Loucy (cell line): ENCODE results near the gene SOCS6.
"Not testable (repeated sequence)": the region's sequence is repeated elsewhere in the genome, so short reads cannot be mapped to it uniquely, and the experiment has no call there.

ENCODE experiments used
- H2AFZ ChIP-seq: fragments of 200-600 bp; sonication (generic); 2 replicates; pipeline ENCODE4 v1.6.0; 2016; ENCODE audit warnings: antibody characterized with exemption, mild to moderate bottlenecking, low read length, moderate library complexity
- H3F3A ChIP-seq: fragments of 200-600 bp; 2 replicates; pipeline ENCODE4 v1.6.0; 2016; ENCODE audit warnings: antibody characterized with exemption, low read depth, mild to moderate bottlenecking
- H3K27me3 ChIP-seq: fragments of 200-600 bp; sonication (generic); 2 replicates; pipeline ENCODE4 v1.6.1; 2014; ENCODE audit warnings: low read length, mild to moderate bottlenecking; ENCODE audit not compliant: insufficient read depth, poor library complexity, severe bottlenecking
- H3K36me3 ChIP-seq: fragments of 200-600 bp; sonication (generic); 2 replicates; pipeline ENCODE4 v1.6.1; 2016; ENCODE audit warnings: low read length; ENCODE audit not compliant: insufficient read depth
- H3K4me1 ChIP-seq: fragments of 200-600 bp; sonication (generic); 2 replicates; pipeline ENCODE4 v1.5.1; 2014; ENCODE audit warnings: low read length, mild to moderate bottlenecking; ENCODE audit not compliant: insufficient read depth, poor library complexity, severe bottlenecking
- H3K4me2 ChIP-seq: fragments of 200-600 bp; sonication (generic); 2 replicates; pipeline ENCODE4 v1.6.0; 2014; ENCODE audit warnings: antibody characterized with exemption, low read length, low read depth, mild to moderate bottlenecking; ENCODE audit not compliant: poor library complexity, severe bottlenecking
- H3K4me3 ChIP-seq: fragments of 200-600 bp; sonication (generic); 2 replicates; pipeline ENCODE4 v1.5.1; 2014; ENCODE audit warnings: low read length, mild to moderate bottlenecking, mixed read lengths; ENCODE audit not compliant: poor library complexity, severe bottlenecking
- H3K79me2 ChIP-seq: fragments of 200-600 bp; sonication (generic); 2 replicates; pipeline ENCODE4 v1.6.1; 2014; ENCODE audit warnings: low read length; ENCODE audit not compliant: insufficient read depth
- H3K9ac ChIP-seq: fragments of 200-600 bp; sonication (generic); 2 replicates; pipeline ENCODE4 v1.6.0; 2014; ENCODE audit warnings: mild to moderate bottlenecking, low read depth, low read length, moderate library complexity; ENCODE audit not compliant: poor library complexity, severe bottlenecking
- H3K9me2 ChIP-seq: fragments of 200-600 bp; sonication (generic); replicated peaks from 2 replicates; pipeline ENCODE4 v1.6.1; 2016; ENCODE audit warnings: low read depth, low read length, mixed read lengths
- H3K9me3 ChIP-seq: fragments of 200-600 bp; sonication (generic); 2 replicates; pipeline ENCODE4 v1.6.1; 2014; ENCODE audit warnings: mild to moderate bottlenecking, antibody characterized with exemption, low read length, low read depth; ENCODE audit not compliant: insufficient read depth
- H4K20me1 ChIP-seq: fragments of 200-600 bp; sonication (generic); 2 replicates; pipeline ENCODE4 v1.6.0; 2014; ENCODE audit warnings: antibody characterized with exemption, low read length, mild to moderate bottlenecking; ENCODE audit not compliant: insufficient read depth, poor library complexity, severe bottlenecking
- EZH2phosphoT487 ChIP-seq: fragments of 200-600 bp; IDR thresholded peaks from 2 replicates; pipeline ENCODE4 v1.6.1; 2018; ENCODE audit warnings: antibody characterized with exemption, mild to moderate bottlenecking, moderate library complexity, borderline replicate concordance
- TF ChIP-seq, protein P1 (sequence below): fragments of 200-600 bp; sonication (generic); conservative IDR thresholded peaks from 2 replicates; pipeline ENCODE4 v1.5.1; 2014; ENCODE audit warnings: mild to moderate bottlenecking, antibody characterized with exemption, low read length

The SOCS6 gene

GRCh38 chr18:70249118-70249517 lies 39.7 kb upstream of the SOCS6 start:
- Histone ChIP-seq H2AFZ (no peak overlapping the region), H3K4me2 (no peak overlapping the region), H3K27me3 (no peaks in the 10 kb centered on the region), H3K9me2 (no peaks in the 10 kb centered on the region; the same call in 1 of the 2 replicates), H3K9me3 (no peaks in the 10 kb centered on the region), H4K20me1 (no peaks in the 10 kb centered on the region), H3K36me3 (no peaks in the 10 kb centered on the region), H3K9ac (no peak overlapping the region), H3K4me1 (no peaks in the 10 kb centered on the region), H3K4me3 (no peak overlapping the region), H3K79me2 (no peaks in the 10 kb centered on the region), H3F3A (no peaks in the 10 kb centered on the region)
- no peak for TF ChIP-seq EZH2phosphoT487
- TF ChIP-seq, protein P1, sequence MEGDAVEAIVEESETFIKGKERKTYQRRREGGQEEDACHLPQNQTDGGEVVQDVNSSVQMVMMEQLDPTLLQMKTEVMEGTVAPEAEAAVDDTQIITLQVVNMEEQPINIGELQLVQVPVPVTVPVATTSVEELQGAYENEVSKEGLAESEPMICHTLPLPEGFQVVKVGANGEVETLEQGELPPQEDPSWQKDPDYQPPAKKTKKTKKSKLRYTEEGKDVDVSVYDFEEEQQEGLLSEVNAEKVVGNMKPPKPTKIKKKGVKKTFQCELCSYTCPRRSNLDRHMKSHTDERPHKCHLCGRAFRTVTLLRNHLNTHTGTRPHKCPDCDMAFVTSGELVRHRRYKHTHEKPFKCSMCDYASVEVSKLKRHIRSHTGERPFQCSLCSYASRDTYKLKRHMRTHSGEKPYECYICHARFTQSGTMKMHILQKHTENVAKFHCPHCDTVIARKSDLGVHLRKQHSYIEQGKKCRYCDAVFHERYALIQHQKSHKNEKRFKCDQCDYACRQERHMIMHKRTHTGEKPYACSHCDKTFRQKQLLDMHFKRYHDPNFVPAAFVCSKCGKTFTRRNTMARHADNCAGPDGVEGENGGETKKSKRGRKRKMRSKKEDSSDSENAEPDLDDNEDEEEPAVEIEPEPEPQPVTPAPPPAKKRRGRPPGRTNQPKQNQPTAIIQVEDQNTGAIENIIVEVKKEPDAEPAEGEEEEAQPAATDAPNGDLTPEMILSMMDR, result no peak

GRCh38 chr18:70249861-70250260 lies 39.0 kb upstream of the SOCS6 start:
- not testable (repeated sequence) for H3K9me2 ChIP-seq, H3K4me1 ChIP-seq, H3K9me3 ChIP-seq, H3K4me2 ChIP-seq, H3K36me3 ChIP-seq, H3K9ac ChIP-seq, H3K27me3 ChIP-seq, H3F3A ChIP-seq, H2AFZ ChIP-seq, H3K4me3 ChIP-seq, H4K20me1 ChIP-seq, H3K79me2 ChIP-seq

- no peak overlapping the region for H2AFZ ChIP-seq
- no peaks in the 10 kb centered on the region for H3K4me1 ChIP-seq
- no peaks in the 10 kb centered on the region for H4K20me1 ChIP-seq
- TF ChIP-seq, protein P1, result no peak
- no peak for TF ChIP-seq EZH2phosphoT487
- H3K4me2 ChIP-seq, result no peak overlapping the region
- no peaks in the 10 kb centered on the region for H3K79me2 ChIP-seq
- no peak overlapping the region for H3K9ac ChIP-seq
- H3F3A ChIP-seq, result no peaks in the 10 kb centered on the region
- no peaks in the 10 kb centered on the region; the same call in 1 of the 2 replicates for H3K9me2 ChIP-seq
- H3K9me3 ChIP-seq, result no peaks in the 10 kb centered on the region
- no peak overlapping the region for H3K4me3 ChIP-seq
- H3K36me3 ChIP-seq, result no peaks in the 10 kb centered on the region
- H3K27me3 ChIP-seq, result no peaks in the 10 kb centered on the region
Observed at GRCh38 chr18:70250781-70251180, 38.1 kb upstream of the SOCS6 start.

GRCh38 chr18:70256184-70256583 lies 32.7 kb upstream of the SOCS6 start:
- no peaks in the 10 kb centered on the region for H4K20me1 ChIP-seq
- H3K4me1 ChIP-seq, result no peaks in the 10 kb centered on the region
- no peak overlapping the region for H2AFZ ChIP-seq
- H3K27me3 ChIP-seq, result no peaks in the 10 kb centered on the region
- H3K36me3 ChIP-seq, result no peaks in the 10 kb centered on the region
- no peak overlapping the region for H3K4me3 ChIP-seq
- H3F3A ChIP-seq, result no peaks in the 10 kb centered on the region
- TF ChIP-seq EZH2phosphoT487, result no peak
- TF ChIP-seq, protein P1, result no peak
- no peaks in the 10 kb centered on the region; the same call in 1 of the 2 replicates for H3K9me2 ChIP-seq
- no peaks in the 10 kb centered on the region for H3K9me3 ChIP-seq
- H3K4me2 ChIP-seq, result no peak overlapping the region
- no peak overlapping the region for H3K9ac ChIP-seq
- no peaks in the 10 kb centered on the region for H3K79me2 ChIP-seq
